Upper lobe of left lung (tissue), 4 donors: ENCODE measurements around the gene SDK2.

Source experiments
- CTCF ChIP-seq, 6 experiments: fragments of 450-650 bp in 4 of 6; fragments of 200-600 bp in 2 of 6; sonication (generic) in 2 of 6; IDR thresholded peaks; one replicate each; pipeline ENCODE4 v1.5.1; 2016 to 2019; ENCODE audit warnings: antibody characterized with exemption in 6 of 6
- EP300 ChIP-seq, 4 donors: sonication (generic); formaldehyde crosslinking; IDR thresholded peaks; one replicate each; pipeline ENCODE4 v1.5.1; 2017; ENCODE audit warnings: antibody characterized with exemption in 4 of 4, control low read depth in 2 of 4
- POLR2A ChIP-seq, 4 donors: fragments of 450-650 bp; IDR thresholded peaks; one replicate each; pipeline ENCODE4 v1.5.1; 2016 to 2017; ENCODE audit warnings: antibody characterized with exemption in 4 of 4, mild to moderate bottlenecking in 2 of 4
- POLR2AphosphoS5 ChIP-seq, 2 donors: sonication (generic); formaldehyde crosslinking; IDR thresholded peaks; one replicate each; pipeline ENCODE4 v1.5.1; 2017; ENCODE audit warnings: antibody characterized with exemption in 2 of 2

- no peak for TF ChIP-seq CTCF (IDR thresholded peaks at IDR 0.05)
- no peak for TF ChIP-seq POLR2A (IDR thresholded peaks at IDR 0.05)
- TF ChIP-seq POLR2AphosphoS5 (IDR thresholded peaks at IDR 0.05) = no peak
- no peak for TF ChIP-seq EP300 (IDR thresholded peaks at IDR 0.05)
Measured at GRCh38 chr17:73468221-73468620, 176.0 kb downstream of the SDK2 start.
